HepG2 (cell line): ENCODE data around the gene PXDC1. TPM values are rescaled to one million over a fixed set of nuclear protein-coding genes. Genes with fewer than 3 reads are reported as not detected.

ENCODE experiments used
- ATAC-seq: fragments of 200-7000 bp; cut with Tn5 transposase; 3 replicates; pipeline ENCODE4 v1.9.1; 2020; ENCODE audit warnings: mild to moderate bottlenecking, moderate library complexity
- BruUV-seq: library from RNA; stranded (reverse); fragments of 400-500 nt; replicated peaks from 2 replicates; lab custom pipeline; 2021; lab: Mats Ljungman, UMichigan
- CTCF ChIA-PET: fragments of 300-600 bp; formaldehyde crosslinking; extraction: SDS; loops from one replicate; lab custom pipeline; 2021; ENCODE audit warnings: low total read pairs, inconsistent platforms, low intra/inter-chr PET ratio; lab: Yijun Ruan, JAX
- POLR2A ChIA-PET: fragments of 350-600 bp; sonication (Branson Sonifier 250); formaldehyde crosslinking; loops from one replicate; lab custom pipeline; 2020; ENCODE audit warnings: antibody characterized with exemption, inconsistent platforms; lab: Yijun Ruan, JAX
- DNase-seq: peaks from one replicate; pipeline ENCODE4 v3.0.0-alpha.2; 2015; ENCODE audit warnings: low spot score
- FAIRE-seq: peaks from 3 replicates; lab custom pipeline; 2011; peaks lifted over from hg19 to GRCh38; lab: Jason Lieb, UNC
- H2AFZ ChIP-seq: one replicate; pipeline ENCODE4 v1.6.1; 2011; ENCODE audit warnings: low read length, inconsistent platforms
- H3K27ac ChIP-seq: fragments of 300-600 bp; 3 replicates; pipeline ENCODE4 v1.8.0; 2011; ENCODE audit warnings: mixed run types, mild to moderate bottlenecking, mixed read lengths, low read length, inconsistent platforms; ENCODE audit not compliant: insufficient read depth; ENCODE audit errors: extremely low read length
- H3K27me3 ChIP-seq, 2 experiments: fragments of 200-600 bp in 1 of 2; 2 replicates in 1 of 2; 3 replicates in 1 of 2; pipeline versions ENCODE4 v1.6.0 to v1.8.0; 2011; ENCODE audit warnings: low read length in 2 of 2, mild to moderate bottlenecking in 2 of 2, moderate library complexity in 2 of 2, inconsistent platforms in 1 of 2; ENCODE audit not compliant: insufficient read depth in 2 of 2, control insufficient read depth in 1 of 2
- H3K36me3 ChIP-seq, 2 experiments: fragments of 200-600 bp in 1 of 2; replicated peaks in 1 of 2; 2 replicates in 1 of 2; 3 replicates in 1 of 2; pipeline versions ENCODE4 v1.5.1 to v1.8.0; 2011; ENCODE audit warnings: low read length in 2 of 2, inconsistent platforms in 1 of 2; ENCODE audit not compliant: insufficient read depth in 2 of 2, control insufficient read depth in 1 of 2
- H3K4me1 ChIP-seq: 2 replicates; pipeline ENCODE4 v1.5.1; 2012; ENCODE audit warnings: low read length, inconsistent platforms; ENCODE audit not compliant: insufficient read depth
- H3K4me2 ChIP-seq: 2 replicates; pipeline ENCODE4 v1.6.0; 2011; ENCODE audit warnings: low read depth, low read length, inconsistent platforms
- H3K4me3 ChIP-seq, 3 experiments: fragments of 200-600 bp in 1 of 3; sonication (generic), shearing (Covaris generic) in 1 of 3; replicated peaks in 1 of 3; 2 replicates each; pipeline ENCODE4 v1.5.1; 2011 to 2016; ENCODE audit warnings: low read length in 3 of 3, inconsistent platforms in 2 of 3, low read depth in 2 of 3, mild to moderate bottlenecking in 2 of 3, control low read depth in 1 of 3, mixed read lengths in 1 of 3; ENCODE audit not compliant: insufficient read depth in 1 of 3
- H3K79me2 ChIP-seq: one replicate; pipeline ENCODE4 v1.6.1; 2011; ENCODE audit warnings: low read length, inconsistent platforms; ENCODE audit not compliant: insufficient read depth
- H3K9ac ChIP-seq: 2 replicates; pipeline ENCODE4 v1.6.0; 2011; ENCODE audit warnings: mild to moderate bottlenecking, low read depth, low read length, inconsistent platforms; ENCODE audit not compliant: insufficient read depth
- H3K9me3 ChIP-seq: 2 replicates; pipeline ENCODE4 v1.5.1; 2012; ENCODE audit warnings: mild to moderate bottlenecking, low read length
- H4K20me1 ChIP-seq: 2 replicates; pipeline ENCODE4 v1.6.0; 2011; ENCODE audit warnings: inconsistent platforms, mild to moderate bottlenecking, low read length, moderate library complexity; ENCODE audit not compliant: insufficient read depth
- KLF15 ChIP-seq: sonication (generic); formaldehyde crosslinking; IDR thresholded peaks from 2 replicates; pipeline ENCODE4 v1.8.1; 2023; ENCODE audit warnings: borderline replicate concordance, mild to moderate bottlenecking, inconsistent platforms, missing genetic modification reagents, mixed read lengths
- REPIN1 ChIP-seq: sonication (generic); formaldehyde crosslinking; IDR thresholded peaks from 2 replicates; pipeline ENCODE4 v1.8.0; 2022; ENCODE audit warnings: missing genetic modification reagents, low read depth, mild to moderate bottlenecking, borderline replicate concordance
- SIX4 ChIP-seq: sonication (generic); formaldehyde crosslinking; IDR thresholded peaks from 2 replicates; pipeline ENCODE4 v1.4.0; 2020; ENCODE audit warnings: missing genetic modification reagents
- ZBTB1 ChIP-seq: sonication (generic); formaldehyde crosslinking; IDR thresholded peaks from 2 replicates; pipeline ENCODE4 v1.4.0; 2020; ENCODE audit warnings: missing genetic modification reagents, borderline replicate concordance
- ZBTB21 ChIP-seq: sonication (generic); formaldehyde crosslinking; IDR thresholded peaks from 2 replicates; pipeline ENCODE4 v1.4.0; 2020; ENCODE audit warnings: missing genetic modification reagents
- ZNF225 ChIP-seq: sonication (generic); formaldehyde crosslinking; IDR thresholded peaks from 2 replicates; pipeline ENCODE4 v1.4.0; 2020; ENCODE audit warnings: mild to moderate bottlenecking, missing genetic modification reagents
- ZNF431 ChIP-seq: sonication (generic); formaldehyde crosslinking; IDR thresholded peaks from 2 replicates; pipeline ENCODE4 v1.9.0; 2022; ENCODE audit warnings: missing genetic modification reagents, low read depth, mild to moderate bottlenecking, borderline replicate concordance
- ZNF644 ChIP-seq: IDR thresholded peaks from 2 replicates; pipeline ENCODE4 v1.6.1; 2016; ENCODE audit warnings: low read depth
- ZNF652 ChIP-seq: IDR thresholded peaks from 2 replicates; pipeline ENCODE4 v1.6.1; 2016; ENCODE audit warnings: low read depth, borderline replicate concordance
- ZNF75D ChIP-seq: sonication (generic); formaldehyde crosslinking; IDR thresholded peaks from 2 replicates; pipeline ENCODE4 v1.8.1; 2023; ENCODE audit warnings: missing genetic modification reagents, mild to moderate bottlenecking, borderline replicate concordance
- whole genome bisulfite sequencing: methylation state at CpG from one replicate; pipeline ENCODE4 v1.1.6; 2017; ENCODE audit warnings: low lambda C conversion rate; 5-methylcytosine and 5-hydroxymethylcytosine counted together
- in situ Hi-C: cut with HindIII; loops from 2 replicates; pipeline ENCODE4 v1.10.0; 2017; ENCODE audit warnings: low pct_unique_long_range_greater_than_20kb; ENCODE audit not compliant: extremely low pct_ligation_motif_present
- intact Hi-C: fragments of 100-400 bp; cut with micrococcal nuclease; formaldehyde crosslinking; loops from one replicate; pipeline ENCODE4 v1.10.0; 2022; ENCODE audit not compliant: unreplicated experiment
- polyA plus RNA-seq, 8 experiments: library from polyadenylated mRNA; depleted of rRNA in 3 of 8; stranded (reverse) in 7 of 8; unstranded in 1 of 8; fragments of >200 nt; fragmentation: Illumina TruSeq in 4 of 8; extraction: Trizol in 4 of 8; gene quantifications; 2 replicates each; pipeline versions ENCODE4 v1.2.1 to v1.2.3, GENCODE V29; 2011 to 2016; ENCODE audit warnings: low read depth in 4 of 8, missing spikeins in 1 of 8, mixed read lengths in 1 of 8; ENCODE audit not compliant: insufficient read depth in 1 of 8
- total RNA-seq, 5 experiments: library from RNA; depleted of rRNA; stranded (reverse); fragments of >200 nt; fragmentation: Illumina TruSeq; extraction: Trizol; gene quantifications; 2 replicates each; pipeline ENCODE4 v1.2.3, GENCODE V29; 2016; ENCODE audit warnings: low read depth in 1 of 5
- TF ChIP-seq, protein P1 (sequence below): sonication (generic); formaldehyde crosslinking; IDR thresholded peaks from 2 replicates; pipeline ENCODE4 v1.8.0; 2022; ENCODE audit warnings: mild to moderate bottlenecking, missing genetic modification reagents; ENCODE audit not compliant: insufficient replicate concordance
- TF ChIP-seq, protein P2 (sequence below): sonication (generic); formaldehyde crosslinking; IDR thresholded peaks from 2 replicates; pipeline ENCODE4 v1.5.1; 2020; ENCODE audit warnings: mild to moderate bottlenecking, missing genetic modification reagents

Gene PXDC1
- total and polyA plus RNA-seq, 2 of the 13 experiments (the other 11 are each of a cell fraction or from before 2014, with no cell fraction given): 32.4 to 34.7 TPM

- intact Hi-C loops: no loop called here
- no TSS peak for BruUV-seq
- H3K4me1 ChIP-seq: peaks cover 31% of the 10 kb centered on the region
- CTCF ChIA-PET: interaction anchor here (0.8 to 1.8 kb wide), 3 partner anchors 30 to 155 kb away, joined by 3 to 11 read pairs (median 4); no protein-coding TSS in a partner anchor
- no peak overlapping the region for H3K9ac ChIP-seq
- ATAC-seq: no peak; the same call in 2 of the 3 replicates
- TF ChIP-seq, protein P1, sequence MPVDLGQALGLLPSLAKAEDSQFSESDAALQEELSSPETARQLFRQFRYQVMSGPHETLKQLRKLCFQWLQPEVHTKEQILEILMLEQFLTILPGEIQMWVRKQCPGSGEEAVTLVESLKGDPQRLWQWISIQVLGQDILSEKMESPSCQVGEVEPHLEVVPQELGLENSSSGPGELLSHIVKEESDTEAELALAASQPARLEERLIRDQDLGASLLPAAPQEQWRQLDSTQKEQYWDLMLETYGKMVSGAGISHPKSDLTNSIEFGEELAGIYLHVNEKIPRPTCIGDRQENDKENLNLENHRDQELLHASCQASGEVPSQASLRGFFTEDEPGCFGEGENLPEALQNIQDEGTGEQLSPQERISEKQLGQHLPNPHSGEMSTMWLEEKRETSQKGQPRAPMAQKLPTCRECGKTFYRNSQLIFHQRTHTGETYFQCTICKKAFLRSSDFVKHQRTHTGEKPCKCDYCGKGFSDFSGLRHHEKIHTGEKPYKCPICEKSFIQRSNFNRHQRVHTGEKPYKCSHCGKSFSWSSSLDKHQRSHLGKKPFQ (CRISPR knock-in tag): no peak
- TF ChIP-seq ZNF225 (CRISPR knock-in tag) (0 out of 2 replicates have a peak, but pooled peaks have one; percentile 0), ZNF652 (peak; percentile 76; the same call in 1 of the 2 replicates)
- H3K9me3 ChIP-seq: no peaks in the 10 kb centered on the region
- POLR2A ChIA-PET: no interaction called here
- no peak overlapping the region for H3K4me2 ChIP-seq
- no peaks in the 10 kb centered on the region; a peak in 1 of 5 replicates for H3K27me3 ChIP-seq
- H3K4me3 ChIP-seq: no peak overlapping the region
- H3K27ac ChIP-seq: no peak overlapping the region
- DNase-seq: no peak
- WGBS: 74% methylated on average over 18 of the region's 18 CpGs
- H2AFZ ChIP-seq: no peak overlapping the region
- in situ Hi-C loops: no loop called here
- no peaks in the 10 kb centered on the region for H3K36me3 ChIP-seq
- no peaks in the 10 kb centered on the region for H4K20me1 ChIP-seq
- no peak for FAIRE-seq
- H3K79me2 ChIP-seq: no peaks in the 10 kb centered on the region
These were observed 26.4 kb upstream of the PXDC1 start for GRCh38 chr6:3777730-3778461.

DNA sequence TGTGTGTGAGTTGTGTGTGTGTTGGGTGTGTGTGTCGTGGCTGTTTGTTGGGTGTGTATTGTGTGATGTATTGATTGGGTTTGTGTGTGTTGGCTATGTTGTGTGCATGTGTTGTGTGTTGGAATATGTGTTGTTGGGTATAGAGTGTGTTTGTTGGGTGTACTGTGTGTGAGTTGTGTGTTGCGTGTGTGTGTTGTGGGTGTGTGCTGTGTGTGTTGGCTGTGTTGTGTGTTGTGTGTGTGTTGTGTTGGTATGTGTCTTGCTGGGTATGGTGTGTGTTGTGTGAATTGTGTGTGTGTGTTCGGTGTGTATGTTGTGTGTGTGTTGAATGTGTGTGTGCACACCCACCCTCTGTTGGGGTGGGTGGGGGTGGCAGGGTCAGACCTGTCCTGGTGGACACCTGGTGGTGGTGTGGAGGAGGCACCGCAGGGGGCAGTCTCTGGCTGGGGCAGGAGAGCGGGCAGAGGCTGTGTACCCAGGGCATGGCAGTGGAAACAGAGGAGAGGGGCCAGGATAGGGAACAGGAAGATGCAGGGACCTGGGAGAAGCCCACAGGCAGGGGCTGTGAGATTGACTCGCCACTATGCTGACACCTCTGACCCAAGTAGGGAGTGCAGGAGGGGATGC, 25.5 kb upstream of the PXDC1 start:
- Histone ChIP-seq H3K9ac (no peak overlapping the region), H3K4me1 (peaks cover 22% of the 10 kb centered on the region), H3K36me3 (no peaks in the 10 kb centered on the region), H3K27me3 (no peaks in the 10 kb centered on the region; a peak in 1 of 5 replicates), H4K20me1 (no peaks in the 10 kb centered on the region), H3K9me3 (no peaks in the 10 kb centered on the region), H3K4me2 (no peak overlapping the region), H3K4me3 (no peak overlapping the region), H3K27ac (no peak overlapping the region), H2AFZ (no peak overlapping the region), H3K79me2 (no peaks in the 10 kb centered on the region)
- in situ Hi-C loops: no loop called here
- peak; percentile 57 for DNase-seq
- BruUV-seq: no TSS peak
- 51% methylated on average over 6 of the region's 6 CpGs for WGBS
- intact Hi-C loops: no loop called here
- ChIA-PET POLR2A (no interaction called here), CTCF (interaction anchor here (0.8 to 1.8 kb wide), 4 partner anchors 29 to 156 kb away, joined by 3 to 11 read pairs (median 4); no protein-coding TSS in a partner anchor)
- no peak for FAIRE-seq
- ATAC-seq: peak; percentile 91
- TF ChIP-seq, protein P2, sequence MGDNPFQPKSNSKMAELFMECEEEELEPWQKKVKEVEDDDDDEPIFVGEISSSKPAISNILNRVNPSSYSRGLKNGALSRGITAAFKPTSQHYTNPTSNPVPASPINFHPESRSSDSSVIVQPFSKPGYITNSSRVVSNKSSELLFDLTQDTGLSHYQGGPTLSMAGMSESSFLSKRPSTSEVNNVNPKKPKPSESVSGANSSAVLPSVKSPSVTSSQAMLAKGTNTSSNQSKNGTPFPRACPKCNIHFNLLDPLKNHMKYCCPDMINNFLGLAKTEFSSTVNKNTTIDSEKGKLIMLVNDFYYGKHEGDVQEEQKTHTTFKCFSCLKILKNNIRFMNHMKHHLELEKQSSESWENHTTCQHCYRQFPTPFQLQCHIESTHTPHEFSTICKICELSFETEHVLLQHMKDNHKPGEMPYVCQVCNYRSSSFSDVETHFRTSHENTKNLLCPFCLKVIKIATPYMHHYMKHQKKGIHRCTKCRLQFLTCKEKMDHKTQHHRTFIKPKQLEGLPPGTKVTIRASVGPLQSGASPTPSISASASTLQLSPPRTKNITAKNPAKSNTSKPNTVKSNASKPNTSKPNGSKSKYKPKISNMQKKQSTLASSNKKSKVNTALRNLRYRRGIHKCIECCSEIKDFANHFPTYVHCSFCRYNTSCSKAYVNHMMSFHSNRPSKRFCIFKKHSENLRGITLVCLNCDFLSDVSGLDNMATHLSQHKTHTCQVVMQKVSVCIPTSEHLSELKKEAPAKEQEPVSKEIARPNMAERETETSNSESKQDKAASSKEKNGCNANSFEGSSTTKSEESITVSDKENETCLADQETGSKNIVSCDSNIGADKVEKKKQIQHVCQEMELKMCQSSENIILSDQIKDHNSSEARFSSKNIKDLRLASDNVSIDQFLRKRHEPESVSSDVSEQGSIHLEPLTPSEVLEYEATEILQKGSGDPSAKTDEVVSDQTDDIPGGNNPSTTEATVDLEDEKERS: no peak
- no peak for TF ChIP-seq REPIN1 (CRISPR knock-in tag)
- no peak for TF ChIP-seq KLF15 (CRISPR knock-in tag)
- no peak for TF ChIP-seq ZBTB21 (CRISPR knock-in tag)
- TF ChIP-seq ZBTB1 (CRISPR knock-in tag): no peak
- TF ChIP-seq ZNF431 (CRISPR knock-in tag): no peak
- no peak for TF ChIP-seq ZNF644 (CRISPR knock-in tag)
- TF ChIP-seq SIX4 (CRISPR knock-in tag): no peak
- TF ChIP-seq ZNF75D (CRISPR knock-in tag): no peak
